HG03457 (cell line): ENCODE data around the gene KIAA0232.
A peak's percentile ranks its signal among the peaks of the same experiment; 100 is the strongest.

ENCODE experiments used
- ATAC-seq: cut with Tn5 transposase; IDR thresholded peaks from one replicate; pipeline ENCODE4 v1.9.1; 2021; ENCODE audit warnings: moderate number of reproducible peaks; ENCODE audit not compliant: unreplicated experiment

Gene KIAA0232, protein sequence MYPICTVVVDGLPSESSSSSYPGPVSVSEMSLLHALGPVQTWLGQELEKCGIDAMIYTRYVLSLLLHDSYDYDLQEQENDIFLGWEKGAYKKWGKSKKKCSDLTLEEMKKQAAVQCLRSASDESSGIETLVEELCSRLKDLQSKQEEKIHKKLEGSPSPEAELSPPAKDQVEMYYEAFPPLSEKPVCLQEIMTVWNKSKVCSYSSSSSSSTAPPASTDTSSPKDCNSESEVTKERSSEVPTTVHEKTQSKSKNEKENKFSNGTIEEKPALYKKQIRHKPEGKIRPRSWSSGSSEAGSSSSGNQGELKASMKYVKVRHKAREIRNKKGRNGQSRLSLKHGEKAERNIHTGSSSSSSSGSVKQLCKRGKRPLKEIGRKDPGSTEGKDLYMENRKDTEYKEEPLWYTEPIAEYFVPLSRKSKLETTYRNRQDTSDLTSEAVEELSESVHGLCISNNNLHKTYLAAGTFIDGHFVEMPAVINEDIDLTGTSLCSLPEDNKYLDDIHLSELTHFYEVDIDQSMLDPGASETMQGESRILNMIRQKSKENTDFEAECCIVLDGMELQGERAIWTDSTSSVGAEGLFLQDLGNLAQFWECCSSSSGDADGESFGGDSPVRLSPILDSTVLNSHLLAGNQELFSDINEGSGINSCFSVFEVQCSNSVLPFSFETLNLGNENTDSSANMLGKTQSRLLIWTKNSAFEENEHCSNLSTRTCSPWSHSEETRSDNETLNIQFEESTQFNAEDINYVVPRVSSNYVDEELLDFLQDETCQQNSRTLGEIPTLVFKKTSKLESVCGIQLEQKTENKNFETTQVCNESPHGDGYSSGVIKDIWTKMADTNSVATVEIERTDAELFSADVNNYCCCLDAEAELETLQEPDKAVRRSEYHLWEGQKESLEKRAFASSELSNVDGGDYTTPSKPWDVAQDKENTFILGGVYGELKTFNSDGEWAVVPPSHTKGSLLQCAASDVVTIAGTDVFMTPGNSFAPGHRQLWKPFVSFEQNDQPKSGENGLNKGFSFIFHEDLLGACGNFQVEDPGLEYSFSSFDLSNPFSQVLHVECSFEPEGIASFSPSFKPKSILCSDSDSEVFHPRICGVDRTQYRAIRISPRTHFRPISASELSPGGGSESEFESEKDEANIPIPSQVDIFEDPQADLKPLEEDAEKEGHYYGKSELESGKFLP (N-terminal part only)

DNA sequence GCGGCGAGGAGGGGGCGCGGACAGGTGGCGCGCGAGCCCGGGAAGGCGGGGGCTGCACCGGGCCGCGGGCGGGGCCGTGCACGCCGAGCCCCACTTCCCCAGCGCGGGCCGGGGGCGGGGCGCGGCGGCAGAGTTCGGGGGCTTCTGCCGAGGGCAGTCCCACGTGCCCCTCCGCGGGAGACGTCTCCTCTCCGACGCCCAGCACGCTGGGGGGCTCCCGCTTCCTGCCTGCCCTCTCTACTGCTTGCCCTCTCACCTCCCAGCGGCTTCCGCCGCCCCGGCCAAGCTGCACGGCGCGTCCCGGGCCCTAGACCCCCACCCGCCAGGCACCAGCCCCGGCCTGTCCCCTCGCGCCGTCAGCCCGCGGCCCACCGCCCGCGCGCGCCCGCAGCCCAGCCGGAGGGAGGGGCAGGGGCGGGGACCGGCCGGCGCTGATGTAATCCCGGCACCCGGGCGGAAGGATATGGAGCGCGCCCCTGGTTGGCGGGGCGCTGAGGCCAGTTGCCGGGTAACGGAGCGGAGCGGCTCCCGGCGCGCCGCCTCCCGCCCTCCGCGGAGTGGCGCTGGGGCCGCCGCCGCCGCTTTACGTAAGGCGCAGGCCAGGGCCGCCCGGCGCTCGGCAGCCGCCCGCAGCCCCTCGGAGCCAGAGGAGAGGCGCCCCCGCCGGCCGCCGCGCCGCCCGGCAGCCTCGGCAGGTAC lies at the start of gene KIAA0232:
KIAA0232 (plus strand) TSS at position 581 of the 699 bp plus-strand sequence. CDS start 41,727 bp downstream, outside the sequence.
- peak; percentile 70 for ATAC-seq

GRCh38 chr4:6733358-6734164 lies 49.0 kb upstream of the KIAA0232 start:
- no peak for ATAC-seq

- no peak for ATAC-seq
These were observed 48.3 kb upstream of the KIAA0232 start for GRCh38 chr4:6734165-6734786.

- ATAC-seq = no peak
These were observed 42.6 kb upstream of the KIAA0232 start for GRCh38 chr4:6739920-6740319.

DNA sequence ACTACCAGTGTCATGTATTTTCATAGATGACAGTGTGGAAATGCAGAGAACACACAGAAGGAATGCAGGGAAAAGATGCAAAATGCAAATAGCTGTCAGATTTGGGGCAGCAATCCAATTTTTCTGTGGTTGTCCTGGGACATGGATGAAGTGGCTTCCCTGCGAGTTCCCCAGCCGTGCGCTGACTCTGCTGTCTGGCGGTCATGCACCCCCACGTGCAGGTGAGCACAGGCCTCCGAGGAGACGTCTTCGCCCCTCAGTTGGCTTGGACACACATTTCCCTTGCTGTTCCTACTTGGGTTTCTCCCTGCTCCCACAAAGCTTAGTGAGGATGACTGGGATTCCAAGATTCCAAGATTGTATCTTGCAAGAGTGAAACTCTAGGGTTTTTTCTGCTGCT lies 42.2 kb upstream of the KIAA0232 start:
- ATAC-seq = no peak

GRCh38 chr4:6742507-6742906 lies 40.0 kb upstream of the KIAA0232 start:
- ATAC-seq = no peak

DNA sequence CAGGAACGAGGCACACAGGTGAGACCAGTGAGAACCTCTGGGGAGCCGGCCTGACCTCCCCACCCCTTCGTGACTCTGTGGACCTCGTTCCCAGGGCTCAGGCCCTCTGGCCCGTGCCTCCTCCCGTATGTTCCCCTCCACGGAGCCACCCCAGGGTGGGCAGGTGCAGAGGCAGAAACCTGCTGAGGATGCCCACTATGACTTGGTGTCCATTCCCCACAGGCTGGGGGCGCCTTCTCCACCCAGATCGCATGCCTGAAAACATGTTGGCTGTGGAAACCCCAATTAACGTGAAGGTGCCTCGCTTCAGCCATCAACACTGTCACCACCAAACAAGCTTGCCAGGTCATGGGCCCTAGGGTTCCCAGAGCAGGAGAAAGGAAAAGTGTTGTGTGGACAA lies 39.5 kb upstream of the KIAA0232 start:
- ATAC-seq = no peak

GRCh38 chr4:6746721-6747293 lies 35.7 kb upstream of the KIAA0232 start:
- ATAC-seq = no peak

- no peak for ATAC-seq
These were observed 35.1 kb upstream of the KIAA0232 start for GRCh38 chr4:6747294-6748051.

- no peak for ATAC-seq
These were observed 34.2 kb upstream of the KIAA0232 start for GRCh38 chr4:6748286-6748685.

DNA sequence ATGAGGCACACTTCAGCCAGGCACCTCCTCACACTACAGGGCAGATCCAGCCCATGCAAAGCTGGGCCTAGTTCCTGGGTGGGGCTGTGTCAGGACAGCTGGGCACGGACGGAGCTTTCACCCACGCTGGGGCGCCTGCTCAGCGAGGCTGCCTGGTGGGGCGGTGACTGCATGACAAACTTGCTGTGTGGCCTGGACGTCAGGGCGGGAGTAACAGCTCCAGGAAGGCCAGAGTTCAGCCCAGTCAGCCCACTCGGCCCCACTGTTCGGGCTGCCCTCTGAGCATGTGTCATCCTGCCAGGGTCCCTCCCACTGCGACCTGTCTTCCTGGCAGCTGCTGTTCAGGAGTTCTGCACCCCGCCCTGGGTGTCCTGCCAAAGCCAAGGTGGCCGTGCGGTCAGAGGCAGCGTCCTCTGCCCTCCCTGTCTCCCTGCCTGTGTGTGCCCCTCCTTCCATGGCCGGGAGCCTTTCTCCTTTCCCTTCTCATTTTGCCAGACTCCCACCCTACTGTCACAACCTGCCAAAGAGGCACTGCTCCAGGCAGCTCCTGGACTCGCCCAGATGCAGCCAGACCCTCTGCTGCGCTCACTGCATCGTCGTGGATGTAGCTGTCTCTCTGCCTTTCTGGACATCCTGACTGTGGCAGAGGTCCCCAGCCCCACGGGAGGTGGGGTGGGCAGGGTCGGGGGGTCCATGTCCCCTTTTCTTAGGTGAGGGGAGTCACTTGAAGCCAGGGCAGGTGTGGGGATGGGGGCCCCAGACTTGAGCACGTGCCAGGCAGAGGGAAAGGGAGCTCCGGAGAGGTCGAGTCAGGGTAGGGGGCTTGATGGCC lies 33.0 kb upstream of the KIAA0232 start:
- no peak for ATAC-seq

- ATAC-seq = no peak
These were observed 32.0 kb upstream of the KIAA0232 start for GRCh38 chr4:6750286-6751221.

- ATAC-seq = no peak
These were observed 30.7 kb upstream of the KIAA0232 start for GRCh38 chr4:6751611-6752485.

GRCh38 chr4:6752486-6752829 lies 30.1 kb upstream of the KIAA0232 start:
- ATAC-seq = no peak

GRCh38 chr4:6753103-6753560 lies 29.4 kb upstream of the KIAA0232 start:
- ATAC-seq = no peak
